ENCODE measurements around the gene COBLL1.

The COBLL1 gene

DNA sequence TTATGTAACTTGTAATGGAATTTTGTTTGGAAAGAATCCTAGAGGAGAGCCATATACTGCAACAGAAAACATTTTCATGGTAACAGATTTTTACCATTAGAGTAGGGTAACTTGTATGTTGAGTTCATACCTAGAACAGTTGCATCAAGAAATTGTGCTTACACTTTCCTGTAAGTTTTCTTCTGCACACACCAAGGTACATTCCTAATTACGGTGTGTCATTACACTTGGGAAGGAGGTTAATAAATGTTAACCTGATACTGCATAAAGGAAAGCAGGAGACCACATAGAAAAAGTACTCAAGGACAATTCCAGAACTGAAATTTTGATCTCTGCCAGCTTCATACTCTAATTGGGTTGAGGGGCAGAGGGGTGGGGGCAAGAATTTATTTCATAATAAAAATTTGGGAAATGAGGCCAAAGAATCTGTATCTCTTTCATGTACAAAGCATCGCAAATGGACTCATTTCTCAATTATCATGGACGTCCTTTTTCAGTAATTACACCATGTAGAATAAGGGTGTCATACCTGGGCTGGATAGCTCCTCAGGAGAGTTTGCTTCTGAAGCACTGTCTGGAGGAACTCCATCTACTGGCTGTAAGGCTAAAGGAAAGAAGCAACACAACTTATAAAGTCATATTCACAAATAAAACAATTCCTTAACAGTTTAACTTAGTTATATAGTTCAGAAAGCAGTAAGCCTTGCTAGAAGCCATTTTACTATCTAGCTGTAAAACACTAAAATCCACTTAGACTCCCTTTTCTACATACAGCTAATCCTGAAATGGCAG is 137.5 kb downstream of the COBLL1 start:
- Histone ChIP-seq H3K4me2 (no peak overlapping the region), H3K36me3 (no peaks in the 10 kb centered on the region), H3K4me1 (no peaks in the 10 kb centered on the region), H4K20me1 (no peaks in the 10 kb centered on the region), H3K4me3 (no peak overlapping the region), H3K9ac (no peak overlapping the region), H3K27me3 (no peaks in the 10 kb centered on the region), H3K9me3 (no peaks in the 10 kb centered on the region), H3K27ac (no peak overlapping the region)
- no peak for TF ChIP-seq Cebpa-rat (IDR thresholded peaks at IDR 0.05)

DNA sequence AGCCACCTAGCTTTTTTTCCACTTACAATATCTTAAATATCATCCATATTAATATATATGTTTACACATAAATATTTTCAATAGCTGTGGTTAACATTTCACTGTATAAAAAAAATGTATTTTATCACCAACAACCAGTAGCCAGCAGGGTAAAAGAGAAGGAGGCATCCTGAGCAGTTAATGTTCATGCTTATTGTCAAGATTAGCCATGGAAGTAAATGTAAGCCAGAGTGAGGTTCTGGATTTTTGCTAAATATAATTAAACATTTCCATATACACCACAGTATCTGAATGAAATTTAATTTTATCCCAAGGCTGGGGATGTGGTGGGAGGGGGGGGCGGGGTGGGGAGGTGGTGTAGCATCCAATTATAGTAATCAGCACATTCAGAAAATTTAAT is 140.1 kb downstream of the COBLL1 start:
- Histone ChIP-seq H3K9me3 (no peaks in the 10 kb centered on the region), H3K36me3 (no peaks in the 10 kb centered on the region), H3K27ac (no peak overlapping the region), H3K4me1 (no peaks in the 10 kb centered on the region), H3K4me3 (no peak overlapping the region), H3K4me2 (no peak overlapping the region), H3K9ac (no peak overlapping the region), H3K27me3 (no peaks in the 10 kb centered on the region), H4K20me1 (no peaks in the 10 kb centered on the region)
- TF ChIP-seq Cebpa-rat (IDR thresholded peaks at IDR 0.05): no peak

DNA sequence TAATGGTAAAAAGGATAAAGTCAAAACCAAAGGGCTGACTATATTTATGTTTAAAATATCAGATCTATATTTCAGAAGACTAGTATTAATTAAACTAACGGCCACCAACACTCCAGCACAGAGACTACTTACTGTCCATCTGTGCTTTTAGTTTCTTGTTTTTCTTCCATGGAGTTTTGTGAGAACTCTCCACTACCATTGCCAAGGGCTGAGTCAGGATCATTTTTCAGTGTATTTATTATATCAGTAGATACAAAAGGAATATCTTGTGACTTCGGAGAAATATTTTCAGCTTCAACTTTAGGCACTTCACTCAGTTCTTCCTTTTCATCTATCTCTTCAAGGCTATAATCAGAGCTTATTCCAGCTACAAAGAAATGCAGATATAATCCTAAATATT is 141.2 kb downstream of the COBLL1 start:
- Histone ChIP-seq H3K27ac (no peak overlapping the region), H3K9me3 (no peaks in the 10 kb centered on the region), H3K4me3 (no peak overlapping the region), H3K4me2 (no peak overlapping the region), H3K4me1 (no peaks in the 10 kb centered on the region), H3K9ac (no peak overlapping the region), H3K36me3 (no peaks in the 10 kb centered on the region), H3K27me3 (no peaks in the 10 kb centered on the region), H4K20me1 (no peaks in the 10 kb centered on the region)
- TF ChIP-seq Cebpa-rat (IDR thresholded peaks at IDR 0.05): no peak

DNA sequence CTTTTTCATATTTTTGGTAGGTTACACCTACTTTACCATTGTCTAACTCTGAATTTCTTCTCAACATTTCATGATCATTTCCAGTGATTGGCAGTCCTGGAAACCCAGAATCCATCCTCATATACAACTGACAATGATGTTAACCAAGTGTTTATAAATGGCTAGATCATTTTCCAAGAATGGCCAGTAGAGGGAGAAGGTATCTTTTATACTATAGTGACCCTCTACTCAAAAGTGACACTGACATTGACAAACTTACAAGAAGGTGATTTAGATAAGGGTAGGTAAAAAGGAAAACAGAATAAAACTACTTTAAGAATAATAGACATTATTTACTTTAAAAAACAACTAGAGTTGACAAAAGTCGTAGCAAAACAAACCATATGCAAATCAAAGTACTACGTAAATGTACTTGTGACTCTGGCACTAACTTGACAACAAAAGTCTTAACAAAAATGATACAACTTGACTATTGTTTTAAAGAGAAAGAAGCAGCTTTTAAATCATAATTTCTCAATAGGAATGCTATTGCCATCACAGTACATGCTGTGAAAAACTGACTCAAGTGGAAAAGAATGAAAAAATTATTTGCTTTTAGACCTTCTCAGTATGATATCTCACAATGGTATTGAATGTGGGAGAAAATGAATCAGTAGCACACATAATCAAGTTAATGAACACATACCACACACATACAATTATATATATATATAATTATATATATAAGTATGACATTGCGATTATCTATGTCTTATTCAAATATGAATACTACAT is 143.7 kb downstream of the COBLL1 start:
- Histone ChIP-seq H3K4me3 (no peak overlapping the region), H3K36me3 (no peaks in the 10 kb centered on the region), H3K9me3 (no peaks in the 10 kb centered on the region), H3K27ac (no peak overlapping the region), H3K4me2 (no peak overlapping the region), H4K20me1 (no peaks in the 10 kb centered on the region), H3K27me3 (no peaks in the 10 kb centered on the region), H3K4me1 (no peaks in the 10 kb centered on the region), H3K9ac (no peak overlapping the region)
- TF ChIP-seq Cebpa-rat (IDR thresholded peaks at IDR 0.05): no peak

DNA sequence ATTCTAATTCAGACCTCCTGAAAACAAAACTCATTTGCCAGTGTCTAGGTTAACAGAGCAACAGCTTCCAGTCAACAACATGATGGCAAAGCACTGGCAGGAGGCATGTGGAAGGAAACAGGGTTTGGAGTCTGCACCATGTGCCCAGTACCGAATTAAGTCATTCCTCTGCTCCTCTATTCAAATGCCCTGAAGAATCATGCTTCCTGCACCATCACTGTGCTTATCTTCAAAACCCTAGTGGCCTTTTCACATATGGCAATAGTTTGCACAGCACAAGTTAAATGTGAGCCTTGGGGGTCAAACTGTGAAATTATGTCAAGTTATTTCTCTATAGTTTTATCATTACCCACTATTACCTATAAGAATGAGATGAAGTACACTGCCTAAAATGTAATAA is 145.0 kb downstream of the COBLL1 start:
- H3K9me3 ChIP-seq: no peaks in the 10 kb centered on the region
- H3K27me3 ChIP-seq: no peaks in the 10 kb centered on the region
- no peak overlapping the region for H3K9ac ChIP-seq
- no peaks in the 10 kb centered on the region for H3K36me3 ChIP-seq
- no peaks in the 10 kb centered on the region for H3K4me1 ChIP-seq
- no peak overlapping the region for H3K4me2 ChIP-seq
- TF ChIP-seq Cebpa-rat (IDR thresholded peaks at IDR 0.05): no peak
- H3K4me3 ChIP-seq: no peak overlapping the region
- no peak overlapping the region for H3K27ac ChIP-seq
- H4K20me1 ChIP-seq: no peaks in the 10 kb centered on the region

DNA sequence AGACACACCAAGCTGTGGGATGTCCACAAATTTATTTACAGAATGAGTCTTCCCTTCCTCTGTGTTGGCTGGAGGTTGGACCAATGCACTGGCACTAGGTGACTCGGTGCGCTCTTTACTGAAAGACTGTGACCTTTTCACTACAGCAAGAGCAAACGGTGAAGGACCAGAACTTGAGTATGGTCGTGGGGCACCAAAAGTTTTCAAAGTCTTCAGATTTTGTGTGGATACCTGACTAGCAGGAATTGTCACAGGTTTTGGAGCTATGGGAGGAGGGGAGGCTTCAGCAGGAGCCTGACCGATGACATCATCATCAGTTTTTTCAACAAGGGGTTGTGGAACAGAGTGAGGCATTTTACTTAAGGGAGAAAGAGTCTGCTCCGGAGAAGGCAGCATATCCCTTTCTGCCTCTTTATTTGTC is 147.3 kb downstream of the COBLL1 start:
- no peak for TF ChIP-seq Cebpa-rat (IDR thresholded peaks at IDR 0.05)
- Histone ChIP-seq H3K9me3 (no peaks in the 10 kb centered on the region), H3K36me3 (no peaks in the 10 kb centered on the region), H3K4me3 (no peak overlapping the region), H3K4me2 (no peak overlapping the region), H4K20me1 (no peaks in the 10 kb centered on the region), H3K27me3 (no peaks in the 10 kb centered on the region), H3K4me1 (no peaks in the 10 kb centered on the region), H3K27ac (no peak overlapping the region), H3K9ac (no peak overlapping the region)

DNA sequence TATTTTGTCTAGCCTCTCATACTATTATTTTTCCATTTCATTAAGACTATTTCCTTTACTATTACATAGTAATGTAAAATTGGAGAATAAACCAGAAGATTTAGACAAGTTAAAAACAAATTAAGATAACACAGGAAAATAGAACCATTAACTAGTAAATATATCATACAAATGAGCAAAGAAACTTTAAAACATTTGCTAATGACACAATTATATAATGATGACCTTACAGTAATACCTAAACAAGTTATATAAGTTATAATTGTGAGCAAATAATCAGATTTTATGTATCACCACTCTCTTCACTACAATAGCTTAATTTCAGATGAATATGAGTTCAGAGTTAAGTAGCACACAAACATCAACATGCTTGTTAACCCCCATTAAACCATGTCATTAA is 147.8 kb downstream of the COBLL1 start:
- no peak overlapping the region for H3K4me2 ChIP-seq
- no peak for TF ChIP-seq Cebpa-rat (IDR thresholded peaks at IDR 0.05)

DNA sequence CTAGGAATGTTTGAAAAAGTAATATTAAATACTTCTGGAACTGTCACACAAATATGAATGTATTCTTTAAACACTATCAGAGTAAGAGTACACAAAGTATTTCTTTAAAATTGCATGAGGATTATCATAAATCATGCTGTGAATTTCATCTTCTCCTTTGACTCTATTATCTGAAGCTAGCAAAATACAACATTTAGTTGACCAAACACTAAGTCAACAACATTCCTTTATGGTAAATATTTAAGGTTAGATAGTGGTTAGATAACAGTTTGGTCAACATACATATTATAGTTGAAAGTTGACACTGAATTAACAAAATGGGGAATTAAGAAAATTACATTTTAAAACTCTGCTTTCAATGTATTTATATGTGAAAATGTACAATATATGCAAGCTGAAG is 148.2 kb downstream of the COBLL1 start:
- Histone ChIP-seq H3K9ac (no peak overlapping the region), H3K27me3 (no peaks in the 10 kb centered on the region), H3K4me3 (no peak overlapping the region), H4K20me1 (no peaks in the 10 kb centered on the region), H3K36me3 (no peaks in the 10 kb centered on the region), H3K27ac (no peak overlapping the region), H3K4me2 (no peak overlapping the region), H3K9me3 (no peaks in the 10 kb centered on the region), H3K4me1 (no peaks in the 10 kb centered on the region)
- TF ChIP-seq Cebpa-rat (IDR thresholded peaks at IDR 0.05): no peak

More for the DNA sequence above, 147.8 kb downstream of the COBLL1 start:
- Histone ChIP-seq H3K9me3 (no peaks in the 10 kb centered on the region), H3K27ac (no peak overlapping the region), H3K4me1 (no peaks in the 10 kb centered on the region), H3K36me3 (no peaks in the 10 kb centered on the region), H3K27me3 (no peaks in the 10 kb centered on the region), H3K4me3 (no peak overlapping the region), H4K20me1 (no peaks in the 10 kb centered on the region), H3K9ac (no peak overlapping the region)

DNA sequence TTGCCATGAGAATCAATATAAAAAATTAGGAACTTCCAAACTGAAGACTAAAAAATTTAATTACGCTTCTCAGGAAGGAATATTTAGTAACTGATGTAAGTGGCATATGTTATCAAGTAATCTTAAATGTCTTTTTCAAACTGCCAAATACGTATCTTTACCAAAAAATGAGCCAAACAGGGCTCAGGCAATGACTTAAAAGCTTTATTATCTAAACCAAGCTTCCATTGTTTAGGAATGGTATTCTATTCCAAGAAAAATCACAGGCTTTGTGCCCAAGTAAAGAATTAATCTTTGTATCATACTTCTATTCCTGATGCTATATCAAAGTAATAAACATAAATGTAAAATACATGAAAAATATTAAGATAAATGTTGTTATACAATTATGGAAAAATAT is 148.7 kb downstream of the COBLL1 start:
- no peak overlapping the region for H3K4me2 ChIP-seq
- H4K20me1 ChIP-seq: no peaks in the 10 kb centered on the region
- no peak overlapping the region for H3K9ac ChIP-seq
- H3K27me3 ChIP-seq: no peaks in the 10 kb centered on the region
- no peaks in the 10 kb centered on the region for H3K36me3 ChIP-seq
- H3K27ac ChIP-seq: no peak overlapping the region
- H3K4me3 ChIP-seq: no peak overlapping the region
- TF ChIP-seq Cebpa-rat (IDR thresholded peaks at IDR 0.05): no peak
- no peaks in the 10 kb centered on the region for H3K9me3 ChIP-seq
- H3K4me1 ChIP-seq: no peaks in the 10 kb centered on the region

DNA sequence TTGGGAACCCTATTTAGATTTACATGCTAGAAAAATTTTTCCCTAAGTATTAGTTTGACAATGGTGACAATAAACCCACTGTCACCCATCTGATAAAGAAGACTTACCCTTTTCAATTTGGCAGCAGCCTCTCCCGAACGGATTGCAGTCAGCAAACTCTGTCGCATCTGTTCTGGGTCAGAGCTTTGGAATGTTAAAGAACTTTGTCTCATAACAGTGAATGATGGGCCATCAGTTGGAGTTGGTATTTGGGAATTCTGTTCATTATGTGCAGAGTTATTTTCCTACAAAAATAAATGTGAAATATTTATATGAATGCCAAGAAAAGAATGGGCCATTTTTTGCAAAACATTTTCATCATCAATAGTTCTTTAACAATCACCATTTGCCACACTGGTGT is 149.5 kb downstream of the COBLL1 start:
- Histone ChIP-seq H3K4me3 (no peak overlapping the region), H4K20me1 (no peaks in the 10 kb centered on the region), H3K27me3 (no peaks in the 10 kb centered on the region), H3K4me2 (no peak overlapping the region), H3K27ac (no peak overlapping the region), H3K9me3 (no peaks in the 10 kb centered on the region), H3K36me3 (no peaks in the 10 kb centered on the region), H3K4me1 (no peaks in the 10 kb centered on the region), H3K9ac (no peak overlapping the region)
- TF ChIP-seq Cebpa-rat (IDR thresholded peaks at IDR 0.05): no peak
